AG10803 (cell line): ENCODE measurements around the gene NLRC5.
"Not testable (repeated sequence)": the region's sequence is repeated elsewhere in the genome, so short reads cannot be mapped to it uniquely, and the experiment has no call there.

ENCODE experiments used
- DNase-seq: peaks from one replicate; pipeline ENCODE4 v3.0.0; 2010; ENCODE audit warnings: low read depth
- H3K4me3 ChIP-seq: 2 replicates; pipeline ENCODE4 v1.5.1; 2011; ENCODE audit warnings: mild to moderate bottlenecking, low read length, control low read depth
- CTCF ChIP-seq: conservative IDR thresholded peaks from 2 replicates; pipeline ENCODE4 v1.5.1; 2011; ENCODE audit warnings: mild to moderate bottlenecking, low read length, control low read depth, inconsistent platforms

NLRC5 gene

GRCh38 chr16:57001026-57001679, 11.8 kb downstream of the NLRC5 start:
- no peak for TF ChIP-seq CTCF
- DNase-seq: no peak
- no peak overlapping the region for H3K4me3 ChIP-seq

- DNase-seq: no peak
- TF ChIP-seq CTCF: no peak
- no peak overlapping the region for H3K4me3 ChIP-seq
Observed at GRCh38 chr16:57003439-57004386, 14.4 kb downstream of the NLRC5 start.

- H3K4me3 ChIP-seq: no peak overlapping the region
Observed at GRCh38 chr16:57004387-57005250, 15.3 kb downstream of the NLRC5 start.

DNA sequence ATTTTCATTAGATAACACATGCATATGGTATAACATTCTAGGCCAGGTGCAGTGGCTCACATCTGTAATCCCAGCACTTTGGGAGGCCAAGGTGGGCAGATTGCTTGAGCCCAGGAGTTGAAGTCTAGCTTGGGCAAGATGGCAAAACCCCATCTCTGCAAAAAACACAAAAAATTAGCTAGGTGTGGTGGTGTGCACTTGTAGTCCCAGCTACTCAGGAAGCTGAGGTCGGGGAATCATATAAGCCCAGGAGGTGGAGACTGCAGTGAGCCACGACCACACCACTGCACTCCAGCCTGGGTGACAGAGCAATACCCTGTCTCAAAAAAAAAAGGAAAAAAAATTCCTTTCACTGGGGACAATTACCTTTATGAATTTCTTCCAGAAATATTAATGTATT, 16.2 kb downstream of the NLRC5 start:
- H3K4me3 ChIP-seq, DNase-seq: not testable (repeated sequence)

More at GRCh38 chr16:57004387-57005250, 15.3 kb downstream of the NLRC5 start:
- DNase-seq: no peak
- TF ChIP-seq CTCF: no peak

GRCh38 chr16:57007050-57007449, 17.7 kb downstream of the NLRC5 start:
- DNase-seq: no peak
- no peak overlapping the region for H3K4me3 ChIP-seq
- TF ChIP-seq CTCF: no peak

- no peak for DNase-seq
- H3K4me3 ChIP-seq: no peak overlapping the region
Observed at GRCh38 chr16:57007530-57007929, 18.2 kb downstream of the NLRC5 start.

More at GRCh38 chr16:57007530-57007929, 18.2 kb downstream of the NLRC5 start:
- no peak for TF ChIP-seq CTCF
